Neural cell (in vitro differentiated cells): Measurements from ENCODE around the gene OR4F6.

Experiments
- CTCF ChIP-seq: fragments of 450-650 bp; IDR thresholded peaks from 2 replicates; pipeline ENCODE4 v1.5.1; 2014; ENCODE audit warnings: antibody characterized with exemption, mild to moderate bottlenecking, moderate library complexity; ENCODE audit not compliant: poor library complexity, severe bottlenecking
- EP300 ChIP-seq: fragments of 450-650 bp; conservative IDR thresholded peaks from 2 replicates; pipeline ENCODE4 v1.6.1; 2014; ENCODE audit warnings: antibody characterized with exemption, mild to moderate bottlenecking, moderate library complexity; ENCODE audit not compliant: poor library complexity, severe bottlenecking
- EZH2 ChIP-seq: fragments of 200-600, 300-800 bp; shearing (Covaris generic), sonication (generic); IDR thresholded peaks from 2 replicates; pipeline ENCODE4 v1.6.1; 2014; ENCODE audit warnings: antibody characterized with exemption, low read length, borderline replicate concordance, mild to moderate bottlenecking; ENCODE audit not compliant: insufficient read depth, poor library complexity, severe bottlenecking
- POLR2AphosphoS5 ChIP-seq: IDR thresholded peaks from 2 replicates; pipeline ENCODE4 v1.6.1; 2012
- REST ChIP-seq: IDR thresholded peaks from 2 replicates; pipeline ENCODE4 v1.6.1; 2012; ENCODE audit warnings: borderline replicate concordance
- SMC3 ChIP-seq: fragments of 450-650 bp; conservative IDR thresholded peaks from 2 replicates; pipeline ENCODE4 v1.6.1; 2014; ENCODE audit warnings: antibody characterized with exemption, mild to moderate bottlenecking, moderate library complexity; ENCODE audit not compliant: poor library complexity

- no peak for TF ChIP-seq EP300
- TF ChIP-seq EZH2: no peak
- no peak for TF ChIP-seq CTCF
- TF ChIP-seq POLR2AphosphoS5: no peak
- TF ChIP-seq REST: no peak
- no peak for TF ChIP-seq SMC3
Measured at GRCh38 chr15:101804941-101805340, 1.6 kb downstream of the OR4F6 start.
